DOHH2 (cell line): ENCODE measurements around the gene UBE3A.

Source experiments
- H3F3A ChIP-seq: fragments of 200-600 bp; sonication (generic), shearing (Covaris generic); 2 replicates; pipeline ENCODE4 v1.6.0; 2016; ENCODE audit warnings: antibody characterized with exemption, mild to moderate bottlenecking; ENCODE audit not compliant: control insufficient read depth, insufficient read depth
- H3K27ac ChIP-seq: fragments of 200-600 bp; sonication (generic); 2 replicates; pipeline ENCODE4 v1.5.1; 2014; ENCODE audit warnings: low read depth, mild to moderate bottlenecking, low read length, moderate library complexity
- H3K27me3 ChIP-seq: fragments of 200-600 bp; sonication (generic); 2 replicates; pipeline ENCODE4 v1.6.1; 2014; ENCODE audit warnings: mild to moderate bottlenecking, low read length, mixed read lengths; ENCODE audit not compliant: control insufficient read depth
- H3K36me3 ChIP-seq: fragments of 200-600 bp; sonication (generic); 2 replicates; pipeline ENCODE4 v1.6.1; 2014; ENCODE audit warnings: mild to moderate bottlenecking, low read length, moderate library complexity, mixed read lengths; ENCODE audit not compliant: control insufficient read depth
- H3K4me1 ChIP-seq: fragments of 200-600 bp; sonication (generic); 2 replicates; pipeline ENCODE4 v1.6.1; 2014; ENCODE audit warnings: mild to moderate bottlenecking, low read length, mixed read lengths; ENCODE audit not compliant: control insufficient read depth
- H3K4me2 ChIP-seq: fragments of 200-600 bp; sonication (generic); 2 replicates; pipeline ENCODE4 v1.6.0; 2014; ENCODE audit warnings: mild to moderate bottlenecking, low read length, moderate library complexity
- H3K4me3 ChIP-seq: fragments of 200-600 bp; sonication (generic); 2 replicates; pipeline ENCODE4 v1.5.1; 2014; ENCODE audit warnings: mild to moderate bottlenecking, low read length, mixed read lengths
- H3K79me2 ChIP-seq: fragments of 200-600 bp; sonication (generic); 2 replicates; pipeline ENCODE4 v1.6.1; 2014; ENCODE audit warnings: mild to moderate bottlenecking, low read length, mixed read lengths; ENCODE audit not compliant: control insufficient read depth
- H3K9me2 ChIP-seq: fragments of 200-600 bp; sonication (generic); replicated peaks from 2 replicates; pipeline ENCODE4 v1.6.1; 2014; ENCODE audit warnings: mild to moderate bottlenecking, low read length, mixed read lengths; ENCODE audit not compliant: control insufficient read depth
- H3K9me3 ChIP-seq: fragments of 200-600 bp; sonication (generic); 2 replicates; pipeline ENCODE4 v1.6.1; 2014; ENCODE audit warnings: antibody characterized with exemption, low read length, mixed read lengths; ENCODE audit not compliant: control insufficient read depth, insufficient read depth
- H4K20me1 ChIP-seq: fragments of 200-600 bp; sonication (generic); 2 replicates; pipeline ENCODE4 v1.6.0; 2014; ENCODE audit warnings: low read depth, mild to moderate bottlenecking, antibody characterized with exemption, low read length, moderate library complexity; ENCODE audit not compliant: control insufficient read depth, insufficient read depth
- CTCF ChIP-seq: fragments of 200-600 bp; sonication (generic); IDR thresholded peaks from one replicate; pipeline ENCODE4 v1.5.1; 2014; ENCODE audit warnings: antibody characterized with exemption, mild to moderate bottlenecking, low read depth, low read length; ENCODE audit not compliant: poor library complexity, severe bottlenecking
- EZH2phosphoT487 ChIP-seq: fragments of 200-600 bp; sonication (generic); IDR thresholded peaks from 2 replicates; pipeline ENCODE4 v1.6.1; 2017; ENCODE audit warnings: borderline replicate concordance, mild to moderate bottlenecking, antibody characterized with exemption, low read length, moderate library complexity, mixed read lengths

Gene UBE3A

GRCh38 chr15:25331860-25332259 lies 107.0 kb downstream of the UBE3A start:
- TF ChIP-seq EZH2phosphoT487 (no peak), CTCF (no peak)
- Histone ChIP-seq H3K4me3 (no peak overlapping the region), H4K20me1 (no peaks in the 10 kb centered on the region), H3K9me3 (no peaks in the 10 kb centered on the region; the same call in 1 of the 2 replicates), H3K9me2 (no peaks in the 10 kb centered on the region), H3K4me2 (no peak overlapping the region), H3F3A (no peaks in the 10 kb centered on the region), H3K4me1 (peaks cover 36% of the 10 kb centered on the region), H3K79me2 (no peaks in the 10 kb centered on the region), H3K27me3 (no peaks in the 10 kb centered on the region), H3K36me3 (peaks cover 34% of the 10 kb centered on the region), H3K27ac (no peak overlapping the region)

GRCh38 chr15:25331404-25331803 lies 107.4 kb downstream of the UBE3A start:
- Histone ChIP-seq H3K36me3 (peaks cover 30% of the 10 kb centered on the region), H3K4me1 (peaks cover 36% of the 10 kb centered on the region), H3K9me3 (no peaks in the 10 kb centered on the region; the same call in 1 of the 2 replicates), H3K4me2 (no peak overlapping the region), H3K9me2 (no peaks in the 10 kb centered on the region), H3K79me2 (no peaks in the 10 kb centered on the region), H3K27me3 (no peaks in the 10 kb centered on the region), H3K4me3 (no peak overlapping the region), H3F3A (no peaks in the 10 kb centered on the region), H3K27ac (no peak overlapping the region), H4K20me1 (no peaks in the 10 kb centered on the region)
- TF ChIP-seq EZH2phosphoT487 (no peak), CTCF (no peak)

DNA sequence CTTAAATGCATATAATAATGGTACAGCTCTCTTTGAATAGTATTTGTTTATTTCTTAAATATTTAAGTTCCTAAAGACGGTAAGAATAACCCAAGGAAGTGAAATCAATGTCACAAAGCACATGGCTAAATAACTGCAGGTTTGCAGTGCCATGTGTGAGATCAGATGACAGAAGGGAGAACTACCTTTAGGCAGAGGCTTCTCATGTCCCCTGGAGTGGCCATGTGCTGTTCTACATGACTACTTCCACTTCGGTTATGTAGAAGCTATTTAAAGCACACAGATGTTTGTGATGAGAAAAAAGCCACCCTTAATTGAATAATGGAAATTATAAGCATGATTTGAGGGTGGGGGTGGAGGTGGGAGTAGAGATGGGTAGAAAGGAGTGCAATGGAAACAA lies 109.1 kb downstream of the UBE3A start:
- peak overlapping the region; percentile 53 for H3K4me2 ChIP-seq
- peak overlapping the region; percentile 38 for H3K4me3 ChIP-seq
- no peaks in the 10 kb centered on the region for H4K20me1 ChIP-seq
- H3K27ac ChIP-seq = peak overlapping the region; percentile 47
- H3K36me3 ChIP-seq = peaks cover 13% of the 10 kb centered on the region
- no peaks in the 10 kb centered on the region; the same call in 1 of the 2 replicates for H3K9me3 ChIP-seq
- no peaks in the 10 kb centered on the region for H3K27me3 ChIP-seq
- H3K79me2 ChIP-seq = no peaks in the 10 kb centered on the region
- TF ChIP-seq CTCF (no peak), EZH2phosphoT487 (no peak)
- no peaks in the 10 kb centered on the region for H3K9me2 ChIP-seq
- H3K4me1 ChIP-seq = peaks cover 36% of the 10 kb centered on the region
- no peaks in the 10 kb centered on the region for H3F3A ChIP-seq
